NCI-H524 (cell line): ENCODE measurements around the gene FBXW7.
A peak's percentile ranks its signal among the peaks of the same experiment; 100 is the strongest.
"Not testable (repeated sequence)": the region's sequence is repeated elsewhere in the genome, so short reads cannot be mapped to it uniquely, and the experiment has no call there.

Experiments used
- DNase-seq, 2 experiments: peaks; one replicate each; lab custom pipeline; 2025; lab: John Stamatoyannopoulos, UW

FBXW7 gene, protein sequence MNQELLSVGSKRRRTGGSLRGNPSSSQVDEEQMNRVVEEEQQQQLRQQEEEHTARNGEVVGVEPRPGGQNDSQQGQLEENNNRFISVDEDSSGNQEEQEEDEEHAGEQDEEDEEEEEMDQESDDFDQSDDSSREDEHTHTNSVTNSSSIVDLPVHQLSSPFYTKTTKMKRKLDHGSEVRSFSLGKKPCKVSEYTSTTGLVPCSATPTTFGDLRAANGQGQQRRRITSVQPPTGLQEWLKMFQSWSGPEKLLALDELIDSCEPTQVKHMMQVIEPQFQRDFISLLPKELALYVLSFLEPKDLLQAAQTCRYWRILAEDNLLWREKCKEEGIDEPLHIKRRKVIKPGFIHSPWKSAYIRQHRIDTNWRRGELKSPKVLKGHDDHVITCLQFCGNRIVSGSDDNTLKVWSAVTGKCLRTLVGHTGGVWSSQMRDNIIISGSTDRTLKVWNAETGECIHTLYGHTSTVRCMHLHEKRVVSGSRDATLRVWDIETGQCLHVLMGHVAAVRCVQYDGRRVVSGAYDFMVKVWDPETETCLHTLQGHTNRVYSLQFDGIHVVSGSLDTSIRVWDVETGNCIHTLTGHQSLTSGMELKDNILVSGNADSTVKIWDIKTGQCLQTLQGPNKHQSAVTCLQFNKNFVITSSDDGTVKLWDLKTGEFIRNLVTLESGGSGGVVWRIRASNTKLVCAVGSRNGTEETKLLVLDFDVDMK

GRCh38 chr4:152535903-152536544, at the start of gene FBXW7:
Gene FBXW7, minus strand, starts transcription at chr4:152536092. Its CDS starts 124,289 bp downstream, at chr4:152411803.
- DNase-seq, result peak; percentile 89 to 92

DNA sequence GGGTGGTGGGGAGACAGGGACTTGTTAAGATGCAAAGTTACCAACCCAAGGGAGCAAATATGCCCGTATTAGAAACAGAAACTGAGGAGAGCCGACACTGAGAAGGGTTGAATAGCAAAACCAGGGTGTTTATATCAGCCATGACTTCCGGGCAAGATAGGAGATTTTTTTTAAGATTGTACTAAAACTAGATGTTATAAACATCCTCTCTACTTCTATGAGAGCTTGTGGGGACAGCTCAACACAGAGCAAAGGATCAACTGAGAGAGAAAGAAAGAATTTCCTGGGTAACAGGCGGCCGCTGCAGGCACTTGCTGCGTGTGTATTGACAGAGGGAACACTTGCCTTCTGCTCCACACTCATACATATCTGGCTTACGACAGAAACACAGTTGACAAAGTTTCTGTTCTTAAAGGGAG, 49.1 kb upstream of the FBXW7 start:
- no peak for DNase-seq

DNA sequence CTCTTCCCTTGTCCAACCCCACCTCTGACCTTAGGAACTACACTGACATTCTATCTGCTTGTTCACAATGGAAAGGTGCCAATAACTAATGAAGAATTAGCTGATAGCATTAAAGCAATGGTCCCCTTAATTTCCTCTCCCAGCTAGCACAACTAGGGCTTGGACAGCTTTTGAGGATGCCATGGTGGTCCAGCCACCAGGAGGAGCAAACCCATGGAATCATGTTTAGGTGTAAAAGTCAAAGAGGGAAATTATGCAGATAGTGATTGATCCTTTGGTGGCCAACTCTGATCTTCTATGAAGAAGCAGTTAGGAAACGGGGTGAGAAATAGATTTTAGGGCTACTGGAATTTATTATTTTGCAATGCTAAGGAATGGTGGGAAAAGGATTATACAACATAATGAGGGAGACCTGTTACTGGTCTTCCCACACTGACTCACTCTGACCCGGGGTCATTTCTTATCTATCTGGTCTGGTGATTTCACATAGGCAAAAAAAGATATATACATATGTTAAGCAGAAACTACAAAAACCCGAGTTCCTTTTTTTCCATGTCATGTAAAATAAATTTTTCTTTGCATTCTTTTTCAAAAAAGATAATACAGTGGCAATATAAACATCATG, 45.8 kb upstream of the FBXW7 start:
- no peak for DNase-seq

- DNase-seq, result no peak
Measured at GRCh38 chr4:152579916-152580315, 44.0 kb upstream of the FBXW7 start.

GRCh38 chr4:152579107-152579764, 43.3 kb upstream of the FBXW7 start:
- DNase-seq, result no peak

DNA sequence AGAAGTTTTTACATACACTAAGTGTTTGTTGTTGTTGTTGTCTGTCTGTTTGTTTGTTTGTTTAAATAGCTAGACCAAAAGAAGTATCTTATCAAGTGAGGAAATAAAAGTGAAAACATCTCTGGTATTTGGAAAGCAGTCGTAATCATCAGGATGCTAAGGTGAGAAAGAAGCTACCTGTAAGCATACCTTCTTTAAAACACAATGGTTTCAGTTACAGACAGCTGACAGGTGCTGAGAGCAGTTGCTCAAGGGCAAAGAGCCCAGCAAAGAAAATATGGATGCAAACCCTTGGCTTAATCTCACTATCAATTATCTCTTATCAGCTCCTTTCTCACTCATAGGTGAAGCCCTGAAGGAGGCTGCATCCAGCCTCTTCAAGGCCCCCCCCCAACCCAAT, 42.8 kb upstream of the FBXW7 start:
- no peak for DNase-seq

GRCh38 chr4:152577708-152578396, 42.0 kb upstream of the FBXW7 start:
- no peak for DNase-seq

GRCh38 chr4:152575533-152575932, 39.6 kb upstream of the FBXW7 start:
- DNase-seq, result no peak

- no peak for DNase-seq
Measured at GRCh38 chr4:152573861-152574260, 38.0 kb upstream of the FBXW7 start.

- no peak for DNase-seq
Measured at GRCh38 chr4:152572417-152573086, 36.7 kb upstream of the FBXW7 start.

GRCh38 chr4:152571770-152572169, 35.9 kb upstream of the FBXW7 start:
- no peak for DNase-seq

GRCh38 chr4:152571296-152571695, 35.4 kb upstream of the FBXW7 start:
- no peak for DNase-seq

DNA sequence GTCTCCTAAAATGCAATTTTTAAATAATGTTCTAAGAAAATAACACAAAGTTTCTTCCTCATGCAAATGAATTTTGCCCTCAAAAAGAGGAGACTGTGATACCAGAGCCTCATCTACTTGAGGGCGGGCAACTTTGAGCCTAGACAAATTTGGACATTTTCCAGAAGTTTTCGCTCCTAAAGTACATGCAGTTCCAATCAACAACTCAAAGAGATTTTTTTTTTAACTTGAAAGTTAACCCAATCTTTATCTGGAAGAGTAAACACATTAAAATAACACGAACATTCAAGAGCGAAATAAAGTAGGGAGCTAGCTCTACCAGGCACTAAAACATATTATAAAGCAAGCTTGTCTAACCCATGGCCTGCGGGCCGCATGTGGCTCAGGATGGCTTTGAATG, 29.4 kb upstream of the FBXW7 start:
- no peak for DNase-seq

GRCh38 chr4:152564336-152564735, 28.4 kb upstream of the FBXW7 start:
- no peak for DNase-seq

GRCh38 chr4:152563209-152563608, 27.3 kb upstream of the FBXW7 start:
- DNase-seq, result no peak

DNA sequence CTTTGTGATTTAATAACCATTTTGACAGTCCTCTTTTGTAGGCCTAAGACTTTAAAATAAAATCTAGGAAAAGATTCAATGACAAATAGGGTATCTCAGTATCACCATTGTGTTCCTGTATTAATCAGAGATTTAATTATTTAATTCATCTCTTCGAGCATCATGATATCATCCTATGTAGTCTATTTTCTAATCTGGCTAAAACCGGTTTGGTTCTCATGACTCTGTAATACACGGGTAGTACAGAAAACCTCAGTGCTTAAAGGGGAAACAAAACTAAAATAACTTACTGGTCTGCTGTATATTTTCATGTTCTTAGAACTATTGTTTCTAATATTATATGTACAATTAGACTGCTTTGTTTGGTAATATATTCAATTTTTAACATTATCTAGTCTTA, 23.7 kb upstream of the FBXW7 start:
- no peak for DNase-seq

- DNase-seq, result no peak
Measured at GRCh38 chr4:152558396-152558795, 22.5 kb upstream of the FBXW7 start.

DNA sequence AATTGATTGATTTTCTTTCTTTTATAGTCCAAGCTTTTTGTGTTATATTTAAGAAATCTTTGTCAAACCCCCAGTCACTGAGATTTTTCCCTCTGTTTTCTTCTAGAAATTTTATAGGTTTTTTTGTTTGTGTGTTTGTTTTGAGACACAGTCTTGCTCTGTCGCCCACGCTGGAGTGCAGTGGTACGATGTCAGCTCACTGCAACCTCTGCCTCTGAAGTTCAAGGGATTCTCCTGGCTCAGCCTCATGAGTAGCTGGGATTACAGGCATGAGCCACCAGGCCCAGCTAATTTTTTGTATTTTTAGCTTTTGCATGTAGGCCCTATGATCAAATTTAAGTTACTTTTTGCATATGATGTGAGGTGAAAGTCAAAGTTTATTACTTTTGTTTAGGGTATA, 20.9 kb upstream of the FBXW7 start:
- no peak for DNase-seq

DNA sequence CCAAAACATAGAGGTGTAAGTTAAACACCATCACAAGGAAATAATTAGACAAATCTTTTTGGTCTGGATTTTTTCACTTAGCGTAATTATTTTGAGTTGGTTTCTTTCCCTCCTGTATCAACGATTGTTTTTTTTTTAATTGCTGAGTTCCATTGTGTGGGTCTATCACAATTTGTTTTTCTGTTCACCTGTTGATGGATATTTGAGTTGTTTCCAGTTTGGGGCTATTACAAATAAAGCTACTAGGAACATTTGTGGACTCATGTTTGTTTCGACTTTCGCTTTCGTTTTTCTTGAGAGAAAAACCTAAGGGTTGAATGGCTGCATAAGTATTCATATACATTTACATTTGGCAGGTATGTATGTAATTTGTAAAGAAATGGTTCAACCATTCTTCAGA, 20.4 kb upstream of the FBXW7 start:
- no peak for DNase-seq

GRCh38 chr4:152554742-152555141, 18.9 kb upstream of the FBXW7 start:
- no peak for DNase-seq

DNA sequence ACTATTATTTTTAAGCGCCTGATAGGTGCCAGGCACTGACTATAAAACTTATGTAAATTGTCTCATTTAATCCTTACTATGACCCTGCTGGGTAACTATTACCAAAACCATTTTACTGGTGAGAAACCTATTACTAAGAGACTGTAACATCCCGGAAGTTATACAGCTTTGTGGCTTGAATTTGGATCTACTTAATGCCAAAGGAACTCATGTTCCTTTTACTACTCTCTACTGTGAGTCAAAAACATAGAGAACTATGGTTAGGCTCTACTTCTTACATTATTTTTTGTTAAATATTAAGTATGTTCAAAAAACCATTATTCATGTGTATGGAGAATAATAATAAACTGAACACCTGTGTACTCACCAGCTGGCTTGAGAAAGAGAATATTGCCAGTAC, 14.8 kb upstream of the FBXW7 start:
- DNase-seq, result not testable (repeated sequence)
